ENCODE data around the gene TCF12. TPM values are rescaled to one million over a fixed set of nuclear protein-coding genes. Genes with fewer than 3 reads are reported as not detected.

TCF12 gene
- total RNA-seq, 8 experiments from 2014 or later: 34.7 to 177 (median 99.7) TPM

DNA sequence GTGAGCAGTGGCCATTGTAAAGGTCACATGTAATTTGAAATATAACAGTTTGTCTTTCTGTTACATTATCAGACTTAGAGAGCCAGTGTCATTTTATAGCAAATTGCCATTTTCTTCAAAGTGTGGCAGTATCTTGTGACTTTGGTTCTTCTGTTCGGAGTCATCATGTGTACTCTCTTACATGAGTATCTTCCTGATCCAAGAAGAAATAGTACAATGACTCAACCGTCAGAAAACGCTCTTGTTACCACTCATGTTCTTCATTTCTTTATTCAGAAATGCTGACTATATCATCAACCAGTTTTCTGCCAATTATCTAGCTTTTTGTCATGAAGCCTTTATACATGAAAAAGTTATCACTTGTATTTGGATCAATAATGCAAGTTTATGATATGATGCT lies 364.2 kb downstream of the TCF12 start:
- in situ Hi-C loops (cut with MboI; ENCODE audit: low pct_unique_long_range_greater_than_20kb in 2 of 9, low sequenced_read_pairs in 9 of 9, unreplicated experiment in 9 of 9): no loop called here
- H3K27ac ChIP-seq: no peak overlapping the region

DNA sequence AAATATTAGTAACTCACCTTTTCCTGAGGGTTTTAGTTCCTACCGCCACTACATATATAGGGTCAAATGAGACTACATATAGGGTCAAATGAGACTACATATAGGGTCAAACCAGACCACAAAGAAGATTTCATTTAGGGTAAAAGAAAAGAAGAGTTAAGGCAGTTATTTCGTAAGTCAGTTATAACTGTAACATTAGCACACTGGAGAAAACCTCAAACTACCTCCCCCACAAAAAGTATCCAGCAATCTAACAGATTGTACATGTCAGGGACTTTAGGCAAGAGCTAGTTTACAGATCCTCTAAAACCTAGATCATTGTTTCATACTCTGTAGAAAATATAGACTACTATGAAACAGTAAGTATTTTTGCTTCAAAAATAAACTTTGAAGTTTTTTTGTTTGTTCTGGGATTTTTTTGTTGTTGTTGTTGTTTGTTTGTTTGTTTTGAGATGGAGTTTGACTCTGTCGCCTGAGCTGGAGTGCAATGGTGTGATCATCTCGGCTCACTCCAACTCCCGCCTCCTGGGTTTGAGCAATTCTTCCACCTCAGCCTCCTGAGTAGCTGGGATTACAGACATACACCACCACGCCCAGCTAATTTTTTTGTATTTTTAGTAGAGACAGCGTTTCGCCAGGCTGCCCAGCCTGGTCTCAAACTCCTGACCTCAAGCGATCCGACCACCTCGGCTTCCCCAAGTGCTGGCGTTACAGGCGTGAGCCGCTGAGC lies 365.5 kb downstream of the TCF12 start:
- Histone ChIP-seq H3K4me1 (replicated peaks in 1 of 2) (peaks cover 8 to 10% of the 10 kb centered on the region in 2 donors), H3K27ac (no peak overlapping the region), H3K4me3 (no peak overlapping the region)
- ATAC-seq (replicated peaks in 6 of 8): no peak
- WGBS, 10 experiments: 88 to 100% (median 94%) methylated on average over 1 to 12 of the region's 14 CpGs; no CpG with 5 or more reads in 2 of the 10 experiments
- in situ Hi-C loops (cut with MboI; ENCODE audit: low pct_unique_long_range_greater_than_20kb in 2 of 9, low sequenced_read_pairs in 9 of 9, unreplicated experiment in 9 of 9): no loop called here

More for the DNA sequence above, 364.2 kb downstream of the TCF12 start:
- H3K4me3 ChIP-seq: no peak overlapping the region
- ATAC-seq (replicated peaks in 6 of 8): no peak
- H3K4me1 ChIP-seq (replicated peaks in 1 of 2): peaks cover 8 to 9% of the 10 kb centered on the region in 2 donors
- 33 to 100% (median 88%) methylated on average over 1 to 3 of the region's 3 CpGs; no CpG with 5 or more reads in 1 of the 10 experiments for WGBS, 10 experiments

GRCh38 chr15:57284535-57284934 lies 366.1 kb downstream of the TCF12 start:
- no peak overlapping the region for H3K27ac ChIP-seq
- peaks cover 8 to 10% of the 10 kb centered on the region in 2 donors for H3K4me1 ChIP-seq (replicated peaks in 1 of 2)
- no peak for ATAC-seq (replicated peaks in 6 of 8)
- in situ Hi-C loops (cut with MboI; ENCODE audit: low pct_unique_long_range_greater_than_20kb in 2 of 9, low sequenced_read_pairs in 9 of 9, unreplicated experiment in 9 of 9): no loop called here
- 80 to 100% (median 97%) methylated on average over 1 to 3 of the region's 3 CpGs for WGBS, 10 experiments
- no peak overlapping the region for H3K4me3 ChIP-seq

- in situ Hi-C loops (cut with MboI; ENCODE audit: low pct_unique_long_range_greater_than_20kb in 2 of 9, low sequenced_read_pairs in 9 of 9, unreplicated experiment in 9 of 9): no loop called here
- no peak for ATAC-seq (replicated peaks in 6 of 8)
- H3K4me3 ChIP-seq: no peak overlapping the region
- peaks cover 8 to 10% of the 10 kb centered on the region in 2 donors for H3K4me1 ChIP-seq (replicated peaks in 1 of 2)
- H3K27ac ChIP-seq: no peak overlapping the region
- 91 to 100% (median 100%) methylated on average over 2 to 3 of the region's 3 CpGs; no CpG with 5 or more reads in 6 of the 10 experiments for WGBS, 10 experiments
Observed at GRCh38 chr15:57285386-57285785, 366.9 kb downstream of the TCF12 start.

- no peak overlapping the region for H3K27ac ChIP-seq
- peaks cover 5 to 10% of the 10 kb centered on the region in 2 donors for H3K4me1 ChIP-seq (replicated peaks in 1 of 2)
- no peak overlapping the region for H3K4me3 ChIP-seq
- peak in 1 of 8 experiments; percentile 15 for ATAC-seq (replicated peaks in 6 of 8)
- WGBS, 10 experiments: 68 to 97% (median 82%) methylated on average over 3 to 7 of the region's 7 CpGs
- in situ Hi-C loops (cut with MboI; ENCODE audit: low pct_unique_long_range_greater_than_20kb in 2 of 9, low sequenced_read_pairs in 9 of 9, unreplicated experiment in 9 of 9): no loop called here
Observed at GRCh38 chr15:57286446-57287122, 368.1 kb downstream of the TCF12 start.

GRCh38 chr15:57287123-57287521 lies 368.7 kb downstream of the TCF12 start:
- no peak overlapping the region for H3K4me3 ChIP-seq
- 20 to 83% (median 54%) methylated on average over 1 to 2 of the region's 2 CpGs for WGBS, 10 experiments
- ATAC-seq (replicated peaks in 6 of 8): peak in 5 of 8 experiments; percentile 42 to 79 (median 48)
- in situ Hi-C loops (cut with MboI; ENCODE audit: low pct_unique_long_range_greater_than_20kb in 2 of 9, low sequenced_read_pairs in 9 of 9, unreplicated experiment in 9 of 9): no loop called here
- H3K4me1 ChIP-seq (replicated peaks in 1 of 2): peaks cover 5 to 10% of the 10 kb centered on the region in 2 donors
- no peak overlapping the region for H3K27ac ChIP-seq

DNA sequence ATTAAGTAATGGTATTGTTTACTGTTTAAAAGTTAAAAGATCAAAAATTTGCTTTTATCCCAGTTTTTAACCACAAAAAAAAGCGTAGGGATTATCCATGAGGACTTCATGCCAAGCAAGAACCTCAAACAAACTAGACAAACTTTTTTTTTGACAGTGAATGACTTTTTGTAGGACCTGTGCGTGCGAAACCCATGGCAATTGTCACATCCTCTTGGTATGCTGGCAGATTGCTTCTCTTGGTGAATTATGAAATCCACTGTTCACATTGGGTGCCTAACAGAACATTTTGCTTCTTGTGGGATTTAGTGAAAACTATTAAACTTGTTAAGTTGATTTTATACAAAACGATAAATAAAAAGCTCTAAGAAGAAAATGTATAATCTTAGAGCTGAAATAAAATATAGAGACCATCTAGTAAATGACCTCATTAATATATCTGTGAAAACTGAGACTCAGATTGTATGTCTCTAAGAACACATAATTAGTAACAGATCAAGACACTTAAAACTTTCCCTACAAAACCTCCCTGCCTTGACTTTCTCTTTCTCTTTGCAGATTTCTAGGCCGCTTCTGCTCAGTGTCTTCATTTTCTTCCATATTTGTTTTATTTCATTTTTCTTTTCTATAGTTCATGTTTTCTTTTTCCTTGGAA lies 370.6 kb downstream of the TCF12 start:
- in situ Hi-C loops (cut with MboI; ENCODE audit: low pct_unique_long_range_greater_than_20kb in 2 of 9, low sequenced_read_pairs in 9 of 9, unreplicated experiment in 9 of 9): no loop called here
- H3K4me1 ChIP-seq (replicated peaks in 1 of 2): peaks cover 5 to 10% of the 10 kb centered on the region in 2 donors
- no peak overlapping the region for H3K4me3 ChIP-seq
- ATAC-seq (replicated peaks in 6 of 8): peak in 1 of 8 experiments; percentile 41
- no peak overlapping the region for H3K27ac ChIP-seq
- 21 to 100% (median 83%) methylated on average over 3 to 5 of the region's 5 CpGs for WGBS, 10 experiments

GRCh38 chr15:57290187-57290586 lies 371.7 kb downstream of the TCF12 start:
- Histone ChIP-seq H3K4me1 (replicated peaks in 1 of 2) (peaks cover 5 to 10% of the 10 kb centered on the region in 2 donors), H3K27ac (no peak overlapping the region), H3K4me3 (no peak overlapping the region)
- in situ Hi-C loops (cut with MboI; ENCODE audit: low pct_unique_long_range_greater_than_20kb in 2 of 9, low sequenced_read_pairs in 9 of 9, unreplicated experiment in 9 of 9): no loop called here
- 70 to 100% (median 100%) methylated on average over 1 to 2 of the region's 2 CpGs; no CpG with 5 or more reads in 6 of the 10 experiments for WGBS, 10 experiments
- no peak for ATAC-seq (replicated peaks in 6 of 8)

GRCh38 chr15:57290826-57291225 lies 372.4 kb downstream of the TCF12 start:
- no peak overlapping the region for H3K4me3 ChIP-seq
- in situ Hi-C loops (cut with MboI; ENCODE audit: low pct_unique_long_range_greater_than_20kb in 2 of 9, low sequenced_read_pairs in 9 of 9, unreplicated experiment in 9 of 9): no loop called here
- 56 to 100% (median 89%) methylated on average over 2 to 4 of the region's 4 CpGs for WGBS, 10 experiments
- ATAC-seq (replicated peaks in 6 of 8): no peak
- peaks cover 5 to 10% of the 10 kb centered on the region in 2 donors for H3K4me1 ChIP-seq (replicated peaks in 1 of 2)
- H3K27ac ChIP-seq: no peak overlapping the region

DNA sequence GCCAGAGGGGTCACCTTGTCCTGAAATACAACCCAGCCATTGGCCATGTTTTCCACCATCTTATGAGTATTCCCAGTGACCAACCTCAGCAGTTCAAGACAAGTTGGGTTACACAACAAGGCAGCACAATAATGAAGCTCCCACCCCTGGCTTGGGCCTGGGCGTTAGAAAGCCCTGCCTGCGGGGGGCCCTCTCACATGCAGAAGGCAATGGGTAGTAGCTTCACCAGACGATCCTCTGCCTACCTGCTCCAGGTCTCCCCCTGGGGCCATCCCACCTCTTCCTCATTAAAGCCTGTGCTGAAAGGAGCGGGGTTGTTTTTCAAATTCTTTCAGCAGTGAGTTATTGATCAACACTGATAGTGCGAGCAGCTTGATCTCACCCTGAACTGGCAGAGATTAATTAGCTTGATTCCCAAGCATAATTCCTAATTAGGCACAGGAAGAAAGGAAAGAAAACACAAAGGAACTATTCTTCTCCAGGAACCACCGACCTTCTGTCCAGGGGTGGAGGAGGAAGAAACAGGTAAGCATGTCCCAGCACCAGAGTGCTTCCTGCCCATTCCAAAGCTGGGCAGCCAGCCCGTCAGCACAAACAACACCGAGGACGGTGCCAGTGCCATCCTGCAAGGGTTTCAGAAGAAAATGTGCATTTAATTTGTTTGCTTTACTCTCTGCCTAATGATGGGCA lies 378.2 kb downstream of the TCF12 start:
- in situ Hi-C loops (cut with MboI; ENCODE audit: low pct_unique_long_range_greater_than_20kb in 2 of 9, low sequenced_read_pairs in 9 of 9, unreplicated experiment in 9 of 9): no loop called here

GRCh38 chr15:57297163-57297593 lies 378.7 kb downstream of the TCF12 start:
- no peak overlapping the region for H3K27ac ChIP-seq
- peaks cover 0 to 4% of the 10 kb centered on the region in 2 donors for H3K4me1 ChIP-seq (replicated peaks in 1 of 2)
- peak in 2 of 8 experiments; percentile 14 to 38 for ATAC-seq (replicated peaks in 6 of 8)
- H3K4me3 ChIP-seq: no peak overlapping the region
- in situ Hi-C loops (cut with MboI; ENCODE audit: low pct_unique_long_range_greater_than_20kb in 2 of 9, low sequenced_read_pairs in 9 of 9, unreplicated experiment in 9 of 9): no loop called here
- 90 to 94% (median 93%) methylated on average over 2 to 3 of the region's 3 CpGs; no CpG with 5 or more reads in 6 of the 10 experiments for WGBS, 10 experiments

More for the DNA sequence above, 378.2 kb downstream of the TCF12 start:
- Histone ChIP-seq H3K4me1 (replicated peaks in 1 of 2) (peaks cover 0 to 4% of the 10 kb centered on the region in 2 donors), H3K4me3 (no peak overlapping the region), H3K27ac (no peak overlapping the region)
- peak in 1 of 8 experiments; percentile 11 for ATAC-seq (replicated peaks in 6 of 8)
- WGBS, 10 experiments: 40 to 100% (median 80%) methylated on average over 1 to 4 of the region's 9 CpGs; no CpG with 5 or more reads in 3 of the 10 experiments

DNA sequence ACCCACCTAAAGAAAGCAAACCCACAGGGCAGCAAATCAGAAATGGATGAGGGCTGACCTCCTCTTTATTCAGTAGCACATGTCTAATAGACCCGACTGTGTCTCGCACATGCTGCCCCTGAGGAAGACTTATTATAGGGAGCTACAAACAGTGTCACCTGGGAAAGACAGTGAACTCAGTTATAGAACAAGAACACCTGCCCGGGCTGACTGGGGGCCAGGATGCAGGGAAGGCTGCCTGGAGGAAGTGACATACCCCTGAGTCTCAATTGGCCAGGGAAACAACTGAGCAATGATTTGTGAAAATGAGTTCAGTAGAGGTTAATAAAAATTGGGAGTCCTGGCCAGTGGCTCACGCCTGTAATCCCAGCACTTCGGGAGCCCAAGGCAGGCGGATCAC lies 379.2 kb downstream of the TCF12 start:
- 70 to 100% (median 95%) methylated on average over 1 to 4 of the region's 6 CpGs; no CpG with 5 or more reads in 1 of the 10 experiments for WGBS, 10 experiments
- in situ Hi-C loops (cut with MboI; ENCODE audit: low pct_unique_long_range_greater_than_20kb in 2 of 9, low sequenced_read_pairs in 9 of 9, unreplicated experiment in 9 of 9): no loop called here
- no peak overlapping the region for H3K4me3 ChIP-seq
- ATAC-seq (replicated peaks in 6 of 8): no peak
- peaks cover 0 to 4% of the 10 kb centered on the region in 2 donors for H3K4me1 ChIP-seq (replicated peaks in 1 of 2)
- H3K27ac ChIP-seq: no peak overlapping the region

All from motor neuron (in vitro differentiated cells).